Gastroesophageal sphincter (tissue), 4 donors: ENCODE data around the gene TTC23. TPM values are rescaled to one million over a fixed set of nuclear protein-coding genes. Genes with fewer than 3 reads are reported as not detected.

ENCODE experiments used
- ATAC-seq: fragments of 150-250 bp; one replicate; pipeline ENCODE4 v1.9.1; 2016; ENCODE audit warnings: mild to moderate bottlenecking, moderate library complexity
- H3K27ac ChIP-seq, 4 donors: fragments of 200-600 bp; sonication (generic) in 3 of 4; 1 replicate in 3 of 4; 2 replicates in 1 of 4; pipeline ENCODE4 v1.5.1; 2016 to 2019
- H3K27me3 ChIP-seq: fragments of 200-600 bp; sonication (generic); one replicate; pipeline ENCODE4 v1.5.1; 2019
- H3K36me3 ChIP-seq, 2 donors: fragments of 200-600 bp; sonication (generic); one replicate each; pipeline ENCODE4 v1.5.1; 2019; ENCODE audit warnings: control low read depth in 1 of 2
- H3K4me1 ChIP-seq, 3 donors: fragments of 200-600 bp; sonication (generic); 1 replicate in 2 of 3; 2 replicates in 1 of 3; pipeline ENCODE4 v1.5.1; 2016 to 2019; ENCODE audit warnings: control low read depth in 2 of 3
- H3K4me3 ChIP-seq, 2 donors: fragments of 200-600 bp; sonication (generic); one replicate each; pipeline ENCODE4 v1.5.1; 2019; ENCODE audit warnings: mild to moderate bottlenecking in 1 of 2, moderate library complexity in 1 of 2
- H3K9me3 ChIP-seq, 3 donors: fragments of 200-600 bp; sonication (generic); one replicate each; pipeline ENCODE4 v1.5.1; 2017 to 2019; ENCODE audit warnings: control low read depth in 2 of 3
- EP300 ChIP-seq: sonication (generic); formaldehyde crosslinking; IDR thresholded peaks from one replicate; pipeline ENCODE4 v1.6.1; 2017; ENCODE audit warnings: antibody characterized with exemption, mild to moderate bottlenecking
- POLR2A ChIP-seq, 2 donors: fragments of 450-650 bp; IDR thresholded peaks; one replicate each; pipeline ENCODE4 v1.6.1; 2017; ENCODE audit warnings: antibody characterized with exemption in 2 of 2, mild to moderate bottlenecking in 2 of 2, moderate library complexity in 1 of 2
- POLR2AphosphoS5 ChIP-seq: sonication (generic); formaldehyde crosslinking; IDR thresholded peaks from one replicate; pipeline ENCODE4 v1.6.1; 2017; ENCODE audit warnings: antibody characterized with exemption
- WGBS, 2 donors: methylation state at CpG; one replicate each; pipeline ENCODE4 v1.1.5; 2018; ENCODE audit warnings: low coverage in 1 of 2; 5-methylcytosine and 5-hydroxymethylcytosine counted together
- total RNA-seq, 4 donors: library from RNA; depleted of rRNA; stranded (reverse); fragments of >200 nt; gene quantifications; one replicate each; pipeline ENCODE4 v1.1.0, GENCODE V29; 2016
- TF ChIP-seq, protein P1 (sequence below), 4 experiments: fragments of 200-600 bp in 2 of 4; fragments of 450-650 bp in 2 of 4; sonication (generic) in 1 of 4; IDR thresholded peaks; one replicate each; pipeline ENCODE4 v1.5.1; 2017 to 2019; ENCODE audit warnings: antibody characterized with exemption in 4 of 4, mild to moderate bottlenecking in 2 of 4, moderate library complexity in 2 of 4

TTC23 gene
- total RNA-seq, 4 donors from 2014 or later: 13.7 to 33.3 (median 20.0) TPM

DNA sequence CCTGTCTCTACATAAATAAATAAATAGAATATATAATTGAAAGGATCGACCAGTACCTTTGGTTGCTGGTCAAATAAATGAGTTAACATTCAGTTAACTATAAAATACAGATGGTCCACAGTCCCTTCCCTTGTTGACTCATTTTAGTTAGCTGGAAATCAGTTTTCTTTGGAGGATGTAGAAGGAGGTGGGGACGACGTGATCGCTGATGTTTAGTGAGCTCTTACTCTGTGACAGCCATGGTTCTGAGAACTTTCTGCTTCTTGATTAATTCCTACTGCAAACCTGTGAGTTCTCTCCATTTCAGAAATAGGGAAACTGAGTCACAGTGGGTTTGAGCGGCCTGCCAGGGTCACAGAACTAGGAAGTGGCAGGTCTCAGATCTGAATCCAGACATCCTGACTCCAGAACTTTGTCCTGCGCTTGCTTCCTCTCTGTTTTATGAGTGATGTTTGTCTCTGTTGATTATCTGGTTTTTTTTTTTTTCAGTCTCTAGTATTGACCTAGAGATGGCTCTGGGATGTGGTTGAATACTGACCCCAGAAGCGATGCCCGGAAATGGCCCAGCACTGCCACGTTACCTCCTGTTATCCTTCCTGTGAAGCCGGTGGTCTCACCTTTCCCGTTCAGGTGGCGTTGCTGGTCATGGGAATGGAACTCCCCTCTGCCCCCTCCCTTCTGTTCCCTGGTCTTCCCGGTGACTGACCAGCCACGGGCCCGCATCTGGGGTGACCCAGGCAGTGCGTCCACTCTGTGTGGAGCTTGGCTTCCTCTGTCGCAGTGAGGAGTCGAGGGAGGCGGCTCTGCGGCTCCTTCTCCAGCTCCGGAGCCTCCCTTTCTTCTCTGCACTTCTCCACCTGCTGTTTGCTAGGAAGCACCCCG is 126.3 kb downstream of the TTC23 start:
- WGBS, 2 donors: 26 to 29% methylated on average over 12 of the region's 22 CpGs
- TF ChIP-seq, protein P1, sequence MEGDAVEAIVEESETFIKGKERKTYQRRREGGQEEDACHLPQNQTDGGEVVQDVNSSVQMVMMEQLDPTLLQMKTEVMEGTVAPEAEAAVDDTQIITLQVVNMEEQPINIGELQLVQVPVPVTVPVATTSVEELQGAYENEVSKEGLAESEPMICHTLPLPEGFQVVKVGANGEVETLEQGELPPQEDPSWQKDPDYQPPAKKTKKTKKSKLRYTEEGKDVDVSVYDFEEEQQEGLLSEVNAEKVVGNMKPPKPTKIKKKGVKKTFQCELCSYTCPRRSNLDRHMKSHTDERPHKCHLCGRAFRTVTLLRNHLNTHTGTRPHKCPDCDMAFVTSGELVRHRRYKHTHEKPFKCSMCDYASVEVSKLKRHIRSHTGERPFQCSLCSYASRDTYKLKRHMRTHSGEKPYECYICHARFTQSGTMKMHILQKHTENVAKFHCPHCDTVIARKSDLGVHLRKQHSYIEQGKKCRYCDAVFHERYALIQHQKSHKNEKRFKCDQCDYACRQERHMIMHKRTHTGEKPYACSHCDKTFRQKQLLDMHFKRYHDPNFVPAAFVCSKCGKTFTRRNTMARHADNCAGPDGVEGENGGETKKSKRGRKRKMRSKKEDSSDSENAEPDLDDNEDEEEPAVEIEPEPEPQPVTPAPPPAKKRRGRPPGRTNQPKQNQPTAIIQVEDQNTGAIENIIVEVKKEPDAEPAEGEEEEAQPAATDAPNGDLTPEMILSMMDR (IDR thresholded peaks at IDR 0.05): peak in 1 of 4 experiments; percentile 2
- TF ChIP-seq POLR2A (IDR thresholded peaks at IDR 0.05) (peak in 1 of 2 donors; percentile 29), POLR2AphosphoS5 (no peak), EP300 (no peak)
- Histone ChIP-seq H3K4me3 (peak overlapping the region in 1 of 2 donors; percentile 34), H3K9me3 (no peaks in the 10 kb centered on the region), H3K27me3 (no peaks in the 10 kb centered on the region), H3K27ac (peak overlapping the region; percentile 75 to 98 (median 97)), H3K4me1 (peaks cover 20 to 100% (median 59%) of the 10 kb centered on the region in 3 donors), H3K36me3 (peaks cover 0 to 48% of the 10 kb centered on the region in 2 donors)
- no peak for ATAC-seq

- Histone ChIP-seq H3K36me3 (peaks cover 0 to 42% of the 10 kb centered on the region in 2 donors), H3K27me3 (no peaks in the 10 kb centered on the region), H3K4me1 (peaks cover 15 to 100% (median 65%) of the 10 kb centered on the region in 3 donors), H3K9me3 (no peaks in the 10 kb centered on the region), H3K27ac (peak overlapping the region; percentile 75 to 98 (median 97)), H3K4me3 (no peak overlapping the region)
- no peak for TF ChIP-seq POLR2A (IDR thresholded peaks at IDR 0.05)
- TF ChIP-seq EP300: no peak
- TF ChIP-seq POLR2AphosphoS5: peak; percentile 60
- TF ChIP-seq, protein P1 (IDR thresholded peaks at IDR 0.05): no peak
- ATAC-seq: no peak
- WGBS, 2 donors: 52 to 60% methylated on average over 7 to 8 of the region's 8 CpGs
Measured at GRCh38 chr15:99121691-99122410, 127.5 kb downstream of the TTC23 start.

GRCh38 chr15:99121207-99121606 is 128.2 kb downstream of the TTC23 start:
- H3K36me3 ChIP-seq: peaks cover 0 to 40% of the 10 kb centered on the region in 2 donors

DNA sequence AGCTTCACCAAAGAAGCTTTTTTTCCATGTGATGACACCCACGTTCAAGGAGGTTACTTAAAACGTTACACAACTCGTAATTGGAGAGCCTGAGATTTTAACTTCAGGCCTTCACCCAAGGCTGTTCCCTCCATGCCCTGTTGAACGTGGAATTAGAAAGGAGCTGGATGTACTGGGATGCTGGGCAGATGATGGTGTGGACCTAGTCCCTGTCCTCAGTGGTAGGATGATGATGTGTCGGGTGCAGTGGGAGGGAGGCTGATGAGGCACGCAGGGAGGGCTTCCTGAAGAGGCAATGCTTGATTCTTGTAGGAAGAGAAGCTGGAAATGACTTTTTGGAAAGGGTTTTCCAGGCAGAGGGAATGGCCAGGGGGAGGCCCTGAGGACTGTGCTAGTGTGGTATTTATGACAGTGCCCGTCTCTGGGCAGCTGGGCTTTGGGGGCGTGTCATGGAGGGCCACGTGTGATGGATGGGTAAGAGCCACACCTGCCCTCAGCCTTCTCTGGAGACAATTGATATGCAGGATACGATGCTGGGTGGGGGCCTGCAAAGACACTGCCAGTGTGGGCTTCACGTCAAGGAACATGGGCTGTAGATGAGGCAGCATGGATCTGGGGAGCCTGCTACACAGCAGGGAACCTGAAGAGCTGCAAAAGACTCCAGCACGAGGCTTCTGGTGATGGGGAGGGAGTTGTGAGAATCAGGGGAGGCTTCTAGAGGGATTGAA is 129.2 kb downstream of the TTC23 start:
- peaks cover 0 to 41% of the 10 kb centered on the region in 2 donors for H3K36me3 ChIP-seq
- TF ChIP-seq POLR2A (IDR thresholded peaks at IDR 0.05): no peak
- no peak for TF ChIP-seq EP300
- TF ChIP-seq, protein P1 (IDR thresholded peaks at IDR 0.05): no peak
- TF ChIP-seq POLR2AphosphoS5: no peak
- WGBS, 2 donors: 47 to 59% methylated on average over 5 to 11 of the region's 12 CpGs
- H3K27ac ChIP-seq: peak overlapping the region; percentile 75 to 98 (median 97)
- no peak overlapping the region for H3K4me3 ChIP-seq
- no peak for ATAC-seq
- H3K4me1 ChIP-seq: peaks cover 15 to 100% (median 59%) of the 10 kb centered on the region in 3 donors
- H3K9me3 ChIP-seq: no peaks in the 10 kb centered on the region
- H3K27me3 ChIP-seq: no peaks in the 10 kb centered on the region

More at GRCh38 chr15:99121207-99121606, 128.2 kb downstream of the TTC23 start:
- no peaks in the 10 kb centered on the region for H3K9me3 ChIP-seq
- 46 to 66% methylated on average over 4 to 10 of the region's 10 CpGs for WGBS, 2 donors
- no peak for ATAC-seq
- peak overlapping the region; percentile 75 to 98 (median 97) for H3K27ac ChIP-seq
- no peaks in the 10 kb centered on the region for H3K27me3 ChIP-seq
- H3K4me3 ChIP-seq: no peak overlapping the region
- peaks cover 15 to 100% (median 65%) of the 10 kb centered on the region in 3 donors for H3K4me1 ChIP-seq
- TF ChIP-seq POLR2A (IDR thresholded peaks at IDR 0.05): no peak
- no peak for TF ChIP-seq EP300
- TF ChIP-seq POLR2AphosphoS5: no peak
- TF ChIP-seq, protein P1 (IDR thresholded peaks at IDR 0.05): no peak
